ENCODE results near the gene SMPD4. TPM values are rescaled to one million over a fixed set of nuclear protein-coding genes. Genes with fewer than 3 reads are reported as not detected.
"Not testable (repeated sequence)": the region's sequence is repeated elsewhere in the genome, so short reads cannot be mapped to it uniquely, and the experiment has no call there.

Gene SMPD4
- total RNA-seq, 6 experiments from 2014 or later, result 59.9 to 75.3 (median 64.6) TPM

- Mint-ChIP-seq H3K27ac (peak within 1 kb of the TSS; percentile 92), H3K4me3 (peak within 1 kb of the TSS; percentile 98), H3K4me1 (ENCODE audit: low read depth) (peaks cover 29% of the 10 kb centered on the region)
- H3K9me3 Mint-ChIP-seq; H3K36me3 Mint-ChIP-seq (ENCODE audit: low read depth); H3K27me3 Mint-ChIP-seq (ENCODE audit: insufficient read depth): not testable (repeated sequence)
- DNase-seq, result peak; percentile 69
- TF ChIP-seq, protein P1, sequence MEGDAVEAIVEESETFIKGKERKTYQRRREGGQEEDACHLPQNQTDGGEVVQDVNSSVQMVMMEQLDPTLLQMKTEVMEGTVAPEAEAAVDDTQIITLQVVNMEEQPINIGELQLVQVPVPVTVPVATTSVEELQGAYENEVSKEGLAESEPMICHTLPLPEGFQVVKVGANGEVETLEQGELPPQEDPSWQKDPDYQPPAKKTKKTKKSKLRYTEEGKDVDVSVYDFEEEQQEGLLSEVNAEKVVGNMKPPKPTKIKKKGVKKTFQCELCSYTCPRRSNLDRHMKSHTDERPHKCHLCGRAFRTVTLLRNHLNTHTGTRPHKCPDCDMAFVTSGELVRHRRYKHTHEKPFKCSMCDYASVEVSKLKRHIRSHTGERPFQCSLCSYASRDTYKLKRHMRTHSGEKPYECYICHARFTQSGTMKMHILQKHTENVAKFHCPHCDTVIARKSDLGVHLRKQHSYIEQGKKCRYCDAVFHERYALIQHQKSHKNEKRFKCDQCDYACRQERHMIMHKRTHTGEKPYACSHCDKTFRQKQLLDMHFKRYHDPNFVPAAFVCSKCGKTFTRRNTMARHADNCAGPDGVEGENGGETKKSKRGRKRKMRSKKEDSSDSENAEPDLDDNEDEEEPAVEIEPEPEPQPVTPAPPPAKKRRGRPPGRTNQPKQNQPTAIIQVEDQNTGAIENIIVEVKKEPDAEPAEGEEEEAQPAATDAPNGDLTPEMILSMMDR (IDR thresholded peaks at IDR 0.05), result peak; percentile 90
Measured at GRCh38 chr2:130181880-130182682, 679 bp upstream of the SMPD4 start, which contains the start of gene MZT2B. Gene MZT2B, plus strand, starts transcription at chr2:130182262. Its CDS starts 21 bp downstream, at chr2:130182283.

- H3K36me3 Mint-ChIP-seq (ENCODE audit: low read depth); H3K27me3 Mint-ChIP-seq (ENCODE audit: insufficient read depth); H3K9me3 Mint-ChIP-seq: not testable (repeated sequence)
- peak; percentile 29 for DNase-seq
- Mint-ChIP-seq H3K4me3 (peak overlapping the region; percentile 98), H3K4me1 (ENCODE audit: low read depth) (peaks cover 20% of the 10 kb centered on the region), H3K27ac (peak overlapping the region; percentile 92)
Measured at GRCh38 chr2:130180404-130181324, 738 bp downstream of the SMPD4 start.

- not testable (repeated sequence) for H3K27me3 Mint-ChIP-seq (ENCODE audit: insufficient read depth); DNase-seq; H3K4me3 Mint-ChIP-seq; H3K4me1 Mint-ChIP-seq (ENCODE audit: low read depth); H3K36me3 Mint-ChIP-seq (ENCODE audit: low read depth); H3K9me3 Mint-ChIP-seq
- peak overlapping the region; percentile 13; the same call in 1 of the 2 replicates for H3K27ac Mint-ChIP-seq
Measured at GRCh38 chr2:130174866-130175265, 6.5 kb downstream of the SMPD4 start.

DNA sequence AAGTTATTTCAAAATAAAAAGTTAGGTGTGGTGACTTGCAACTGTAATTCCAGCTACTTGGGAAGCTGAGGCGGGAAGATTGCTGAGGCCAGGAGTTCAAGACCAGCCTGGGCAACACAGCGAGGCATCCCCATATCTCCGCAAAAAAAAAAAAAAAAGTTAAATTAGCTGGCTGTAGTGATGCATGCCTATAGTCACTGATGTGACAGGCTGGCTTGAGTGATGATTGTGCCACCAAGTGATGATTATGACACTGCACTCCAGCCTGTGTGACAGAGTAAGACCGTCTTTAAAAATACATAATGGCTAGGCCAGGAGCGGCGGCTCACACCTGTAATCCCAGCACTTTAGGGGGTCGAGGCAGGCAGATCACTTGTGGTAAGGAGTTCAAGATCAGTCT, 11.5 kb downstream of the SMPD4 start:
- no peak for DNase-seq
- Mint-ChIP-seq H3K4me1 (ENCODE audit: low read depth) (no peaks in the 10 kb centered on the region), H3K27ac (no peak overlapping the region), H3K4me3 (no peak overlapping the region), H3K36me3 (ENCODE audit: low read depth) (peaks cover 8% of the 10 kb centered on the region), H3K27me3 (ENCODE audit: insufficient read depth) (no peaks in the 10 kb centered on the region), H3K9me3 (no peaks in the 10 kb centered on the region)
- TF ChIP-seq, protein P1 (IDR thresholded peaks at IDR 0.05), result no peak

- H3K27ac Mint-ChIP-seq; H3K9me3 Mint-ChIP-seq; DNase-seq; H3K4me3 Mint-ChIP-seq; H3K27me3 Mint-ChIP-seq (ENCODE audit: insufficient read depth); H3K4me1 Mint-ChIP-seq (ENCODE audit: low read depth): not testable (repeated sequence)
- H3K36me3 Mint-ChIP-seq (ENCODE audit: low read depth), result peaks cover 13% of the 10 kb centered on the region
Measured at GRCh38 chr2:130169163-130169562, 12.2 kb downstream of the SMPD4 start.

DNA sequence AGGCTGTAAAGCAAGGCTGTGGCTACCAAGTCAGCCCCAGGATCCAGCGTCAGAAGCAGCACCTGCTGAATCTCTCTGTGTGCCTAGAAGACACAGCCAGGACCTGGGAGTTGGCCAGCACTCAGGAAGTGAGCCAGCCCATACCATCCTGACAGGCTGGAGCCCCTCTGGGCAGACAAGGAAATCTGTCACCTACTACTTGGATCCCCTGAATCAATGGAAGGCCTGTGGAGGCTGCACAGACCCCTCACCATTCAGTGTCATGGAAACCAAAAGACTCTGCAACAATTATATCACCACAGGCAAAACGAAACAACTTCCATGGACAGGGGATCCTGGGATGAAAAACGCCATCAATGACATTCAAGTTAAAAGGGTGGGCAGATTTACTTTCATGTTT, 14.8 kb downstream of the SMPD4 start:
- not testable (repeated sequence) for H3K4me3 Mint-ChIP-seq; H3K27me3 Mint-ChIP-seq (ENCODE audit: insufficient read depth); H3K27ac Mint-ChIP-seq; H3K9me3 Mint-ChIP-seq; DNase-seq; H3K4me1 Mint-ChIP-seq (ENCODE audit: low read depth)
- H3K36me3 Mint-ChIP-seq (ENCODE audit: low read depth), result peaks cover 13% of the 10 kb centered on the region

GRCh38 chr2:130165293-130166016, 15.9 kb downstream of the SMPD4 start:
- Mint-ChIP-seq H3K27me3 (ENCODE audit: insufficient read depth) (no peaks in the 10 kb centered on the region), H3K9me3 (no peaks in the 10 kb centered on the region), H3K4me3 (no peak overlapping the region), H3K27ac (no peak overlapping the region), H3K4me1 (ENCODE audit: low read depth) (no peaks in the 10 kb centered on the region), H3K36me3 (ENCODE audit: low read depth) (peaks cover 13% of the 10 kb centered on the region)
- TF ChIP-seq, protein P1 (IDR thresholded peaks at IDR 0.05), result no peak
- no peak for DNase-seq

Data from HFFc6 (cell line).